SK-N-SH (cell line): ENCODE results near the gene PDYN.

Experiments used
- CTCF ChIP-seq: fragments of 200-600 bp; sonication (generic); IDR thresholded peaks from 2 replicates; pipeline ENCODE4 v1.6.1; 2017; ENCODE audit warnings: antibody characterized with exemption, mild to moderate bottlenecking, moderate library complexity
- EZH2phosphoT487 ChIP-seq: fragments of 200-600 bp; sonication (generic); IDR thresholded peaks from 2 replicates; pipeline ENCODE4 v1.6.1; 2017; ENCODE audit warnings: low read depth, mixed run types, mild to moderate bottlenecking, antibody characterized with exemption, moderate library complexity, borderline replicate concordance
- FOXM1 ChIP-seq: IDR thresholded peaks from 2 replicates; pipeline ENCODE4 v1.4.0; 2012; ENCODE audit warnings: low read depth, mild to moderate bottlenecking

GRCh38 chr20:2000285-2000684, 6.4 kb upstream of the PDYN start:
- TF ChIP-seq CTCF (no peak), EZH2phosphoT487 (no peak), FOXM1 (no peak)
